Activated CD4-positive, alpha-beta T cell treated with anti-CD3 and anti-CD28 coated beads for 36 hours (primary cell): ENCODE results near the gene SETDB1. TPM values are rescaled to one million over a fixed set of nuclear protein-coding genes. Genes with fewer than 3 reads are reported as not detected.

ENCODE experiments used
- ATAC-seq: fragments of 200-7000 bp; cut with Tn5 transposase; one replicate; pipeline ENCODE4 v1.10.0; 2021; ENCODE audit warnings: mild to moderate bottlenecking, moderate library complexity
- CTCF ChIA-PET: fragments of 350-600 bp; sonication (Branson Sonifier 250); formaldehyde crosslinking; loops from one replicate; lab custom pipeline; 2021; ENCODE audit warnings: antibody characterized with exemption; lab: Charles Lee
- POLR2A ChIA-PET: fragments of 350-600 bp; sonication (Branson Sonifier 250); formaldehyde crosslinking; loops from one replicate; lab custom pipeline; 2021; ENCODE audit warnings: antibody characterized with exemption, inconsistent platforms; lab: Charles Lee
- DNase-seq: peaks from one replicate; pipeline ENCODE4 v3.0.0-alpha.2; 2020
- H3K27ac Mint-ChIP-seq: one replicate; pipeline ENCODE4 v1.8.0; 2021; ENCODE audit warnings: mixed read lengths
- H3K27me3 Mint-ChIP-seq: one replicate; pipeline ENCODE4 v1.8.0; 2021; ENCODE audit warnings: mixed read lengths
- H3K36me3 Mint-ChIP-seq: one replicate; pipeline ENCODE4 v1.8.0; 2021; ENCODE audit warnings: low read depth, mixed read lengths
- H3K4me1 Mint-ChIP-seq: one replicate; pipeline ENCODE4 v1.8.0; 2021; ENCODE audit warnings: mixed read lengths
- H3K4me3 Mint-ChIP-seq: one replicate; pipeline ENCODE4 v1.8.0; 2021; ENCODE audit warnings: mild to moderate bottlenecking, moderate library complexity, mixed read lengths
- H3K9me3 Mint-ChIP-seq: one replicate; pipeline ENCODE4 v1.8.0; 2021; ENCODE audit warnings: low read depth, mixed read lengths
- intact Hi-C, 2 experiments: fragments of 100-400 bp; cut with DNase I in 1 of 2; cut with micrococcal nuclease in 1 of 2; formaldehyde crosslinking; loops; one replicate each; pipeline versions ENCODE4 v1.14.2 to v1.15.1; 2022 to 2024; cut with DNase I, micrococcal nuclease
- total RNA-seq, 2 experiments: library from RNA; stranded (reverse); gene quantifications; one replicate each; pipeline ENCODE4 v1.2.3, GENCODE V29; 2021

SETDB1 gene
- total RNA-seq, 2 experiments from 2014 or later: 48.8 to 52.7 TPM

DNA sequence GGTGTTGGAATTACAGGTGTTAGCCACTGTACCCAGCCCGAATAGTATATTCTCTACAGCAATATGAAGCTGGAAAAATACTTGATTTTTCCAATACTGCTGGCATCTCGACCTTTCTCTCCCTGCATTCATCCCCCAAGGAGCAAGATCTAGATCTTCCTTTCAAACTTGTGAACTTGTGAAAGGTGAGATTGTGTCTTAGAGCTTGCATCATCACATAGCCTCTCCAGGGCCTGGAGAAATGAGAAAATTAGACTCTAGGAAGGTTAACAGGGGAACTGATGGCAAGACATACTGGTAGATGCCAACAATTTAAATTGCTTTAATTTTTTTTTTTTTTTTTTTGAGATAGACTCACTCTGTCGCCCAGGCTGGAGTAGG lies 84.2 kb downstream of the SETDB1 start:
- Mint-ChIP-seq H3K9me3 (no peaks in the 10 kb centered on the region), H3K4me3 (peak overlapping the region; percentile 0), H3K27ac (no peak overlapping the region), H3K36me3 (peaks cover 3% of the 10 kb centered on the region), H3K4me1 (peaks cover 50% of the 10 kb centered on the region), H3K27me3 (no peaks in the 10 kb centered on the region)
- ChIA-PET POLR2A (no interaction called here), CTCF (interaction anchor here (0.9 to 4.4 kb wide), 3 partner anchors 14 to 147 kb away, joined by 4 to 17 read pairs (median 10); partner anchors contain the start of gene TNFAIP8L2)
- intact Hi-C loops: no loop called here
- ATAC-seq (no peak), DNase-seq (no peak)

DNA sequence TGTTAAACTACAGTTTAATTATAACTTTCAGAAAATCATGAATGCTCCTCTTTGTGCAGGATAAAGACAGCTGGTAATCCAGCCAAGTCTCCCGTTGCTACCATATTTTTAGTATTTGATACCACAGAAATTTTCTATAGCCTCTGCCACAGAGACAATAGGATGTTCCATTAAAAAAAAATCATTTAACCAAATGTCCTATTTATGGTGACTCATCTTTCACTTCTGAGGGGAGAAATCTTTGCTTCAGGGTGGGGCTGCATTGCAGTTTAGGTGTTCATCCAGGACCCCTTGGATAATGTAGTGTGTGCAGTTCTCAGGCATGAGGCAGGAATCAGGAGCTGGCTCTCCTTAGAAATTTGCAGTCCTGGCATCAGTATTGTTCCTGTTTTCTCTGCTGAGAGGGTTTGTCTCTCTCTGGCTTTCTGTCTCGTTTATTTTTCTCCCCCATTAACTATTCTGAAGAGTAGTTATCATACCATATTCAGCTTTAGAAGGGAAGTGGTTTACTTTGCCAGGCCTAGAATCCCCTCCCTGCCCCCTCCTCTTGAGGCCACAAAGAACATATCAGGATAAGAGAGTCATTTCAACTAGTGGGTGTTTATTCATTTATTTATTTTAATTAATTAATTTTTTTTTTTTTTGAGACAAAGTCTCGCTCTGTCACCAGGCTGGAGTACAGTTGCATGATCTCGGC lies 85.1 kb downstream of the SETDB1 start:
- Mint-ChIP-seq H3K36me3 (peaks cover 3% of the 10 kb centered on the region), H3K9me3 (no peaks in the 10 kb centered on the region), H3K27me3 (no peaks in the 10 kb centered on the region), H3K4me1 (peaks cover 46% of the 10 kb centered on the region), H3K4me3 (no peak overlapping the region), H3K27ac (peak overlapping the region; percentile 25)
- DNase-seq: no peak
- ChIA-PET CTCF (interaction anchor here (0.7 to 4.4 kb wide), 7 partner anchors 13 to 146 kb away, joined by 3 to 17 read pairs (median 5); partner anchors contain the start of genes C1orf56, CDC42SE1 and TNFAIP8L2), POLR2A (no interaction called here)
- intact Hi-C loops: no loop called here
- ATAC-seq: no peak

DNA sequence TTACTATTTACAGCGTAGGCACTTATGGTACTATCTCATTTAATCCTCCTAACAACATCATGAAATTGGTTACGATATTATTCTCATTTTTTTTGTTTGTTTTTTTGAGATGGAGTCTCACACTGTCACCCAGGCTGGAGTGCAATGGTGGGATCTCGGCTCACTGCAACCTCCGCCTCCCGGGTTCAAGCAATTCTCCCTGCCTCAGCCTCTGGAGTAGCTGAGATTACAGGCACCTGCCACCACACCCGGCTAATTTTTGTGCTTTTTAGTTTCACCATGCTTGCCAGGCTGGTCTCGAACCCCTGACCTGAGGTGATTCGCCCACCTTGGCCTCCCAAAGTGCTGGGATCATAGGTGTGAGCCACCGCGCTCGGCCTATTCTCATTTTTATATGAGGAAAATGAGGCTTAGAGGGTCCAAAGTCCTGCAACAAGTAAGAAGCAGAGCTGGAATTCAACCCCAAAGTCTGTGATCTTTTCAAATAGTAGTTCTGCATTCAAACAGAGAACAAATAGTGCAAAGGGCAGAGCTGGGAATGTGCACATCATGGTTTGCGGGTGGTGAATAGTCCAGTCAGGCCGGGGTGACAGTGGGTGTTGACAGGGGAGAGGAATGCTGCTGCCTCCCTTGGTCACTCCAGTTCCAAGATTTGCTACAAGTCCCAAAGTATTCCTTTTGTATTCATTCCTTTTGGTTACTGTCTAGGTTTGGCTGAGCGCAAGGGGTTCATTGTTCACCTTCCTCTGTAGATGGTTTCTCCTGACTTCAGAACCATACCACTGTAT lies 86.7 kb downstream of the SETDB1 start:
- CTCF ChIA-PET: interaction anchor here (0.6 to 4.4 kb wide), 5 partner anchors 12 to 144 kb away, joined by 3 to 17 read pairs (median 4); partner anchors contain the start of genes C1orf56 and TNFAIP8L2
- H3K4me1 Mint-ChIP-seq: peaks cover 30% of the 10 kb centered on the region
- intact Hi-C loops: no loop called here
- DNase-seq: no peak
- no peak for ATAC-seq
- POLR2A ChIA-PET: no interaction called here
- H3K9me3 Mint-ChIP-seq: no peaks in the 10 kb centered on the region
- no peak overlapping the region for H3K4me3 Mint-ChIP-seq
- no peaks in the 10 kb centered on the region for H3K27me3 Mint-ChIP-seq
- peaks cover 4% of the 10 kb centered on the region for H3K36me3 Mint-ChIP-seq
- H3K27ac Mint-ChIP-seq: no peak overlapping the region

DNA sequence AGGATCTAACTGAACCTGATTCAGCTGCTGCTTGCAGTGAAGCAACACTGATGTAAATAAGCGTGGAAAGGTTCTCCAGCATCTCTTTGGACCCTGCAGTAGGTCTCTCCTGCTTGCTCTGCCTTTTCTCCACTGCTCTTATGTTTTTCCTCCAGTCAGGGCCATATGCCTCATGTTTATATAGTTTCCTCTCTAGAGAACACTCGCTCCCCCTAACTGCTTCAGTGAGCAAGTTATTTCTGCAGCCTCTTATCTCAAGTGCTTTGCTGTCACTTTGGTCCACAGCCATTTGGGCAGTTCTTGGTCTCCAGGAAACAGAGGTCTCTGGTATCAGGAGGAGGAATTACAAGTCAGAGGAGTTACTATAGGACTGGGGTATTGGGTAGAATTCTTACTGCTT lies 87.4 kb downstream of the SETDB1 start:
- ATAC-seq (no peak), DNase-seq (no peak)
- ChIA-PET POLR2A (no interaction called here), CTCF (interaction anchor here (4.4 kb wide), 1 partner anchor 11 kb away, joined by 17 read pairs; no protein-coding TSS in a partner anchor)
- H3K9me3 Mint-ChIP-seq: no peaks in the 10 kb centered on the region
- H3K4me1 Mint-ChIP-seq: peaks cover 29% of the 10 kb centered on the region
- no peak overlapping the region for H3K4me3 Mint-ChIP-seq
- H3K36me3 Mint-ChIP-seq: peaks cover 8% of the 10 kb centered on the region
- intact Hi-C loops: no loop called here
- no peaks in the 10 kb centered on the region for H3K27me3 Mint-ChIP-seq
- no peak overlapping the region for H3K27ac Mint-ChIP-seq

Other genes starting within 250 kb of the SETDB1 start
- 10 to 100 TPM; 24.2 to 29.1 TPM for gene GOLPH3L, start 229.2 kb upstream of the SETDB1 start, total RNA-seq
- gene HORMAD1, start 205.5 kb upstream of the SETDB1 start, total RNA-seq: under 1 TPM in 1 of 2 experiments, not detected in 1; 0.25 TPM
- gene CTSS, start 160.6 kb upstream of the SETDB1 start, total RNA-seq: 10 to 100 TPM; 31.4 to 44.8 TPM
- 1 to 10 TPM; 1.5 to 2.1 TPM for gene CTSK, start 118.1 kb upstream of the SETDB1 start, total RNA-seq
- gene ARNT, start 49.8 kb upstream of the SETDB1 start, total RNA-seq: 10 to 100 TPM; 30.4 to 35.6 TPM
- not detected for gene CTXND2, start 39.2 kb upstream of the SETDB1 start, total RNA-seq
- 100 to 1,000 TPM; 134 to 151 TPM for gene CERS2, start 48.5 kb downstream of the SETDB1 start, total RNA-seq
- gene ANXA9, start 55.9 kb downstream of the SETDB1 start, total RNA-seq: under 1 TPM; 0.27 to 0.28 TPM
- 10 to 100 TPM; 16.2 to 20.3 TPM for gene MINDY1, start 80.5 kb downstream of the SETDB1 start, total RNA-seq
- 10 to 100 TPM; 13.6 to 18.6 TPM for gene PRUNE1, start 82.1 kb downstream of the SETDB1 start, total RNA-seq
- gene BNIPL, start 110.2 kb downstream of the SETDB1 start, total RNA-seq: 1 to 10 TPM in 1 of 2 experiments, under 1 TPM in 1; 0.98 to 1.6 TPM
- gene C1orf56, start 121.4 kb downstream of the SETDB1 start, total RNA-seq: 1 to 10 TPM; 1.3 to 1.5 TPM
- gene CDC42SE1, start 133.3 kb downstream of the SETDB1 start, total RNA-seq: 100 to 1,000 TPM in 1 of 2 experiments, 10 to 100 TPM in 1; 95.4 to 101 TPM
- gene MLLT11, start 134.0 kb downstream of the SETDB1 start, total RNA-seq: 1 to 10 TPM; 3.3 to 4.4 TPM
- gene GABPB2, start 144.4 kb downstream of the SETDB1 start, total RNA-seq: 10 to 100 TPM; 16.6 to 19.2 TPM
- gene SEMA6C, start 220.3 kb downstream of the SETDB1 start, total RNA-seq: 1 to 10 TPM; 3.2 to 3.5 TPM
- 10 to 100 TPM; 18.4 to 19.2 TPM for gene TNFAIP8L2, start 230.3 kb downstream of the SETDB1 start, total RNA-seq
- 1 to 10 TPM; 4.3 to 5.1 TPM for gene LYSMD1, start 239.5 kb downstream of the SETDB1 start, total RNA-seq
- 10 to 100 TPM; 64.3 to 90.8 TPM for gene SCNM1, start 239.8 kb downstream of the SETDB1 start, total RNA-seq
- 1 to 10 TPM in 1 of 2 experiments, under 1 TPM in 1; 0.69 to 2.3 TPM for gene TMOD4, start 249.6 kb downstream of the SETDB1 start, total RNA-seq